Measurements from ENCODE around the gene ADARB2. TPM values are rescaled to one million over a fixed set of nuclear protein-coding genes. Genes with fewer than 3 reads are reported as not detected.

The ADARB2 gene
- total and polyA plus RNA-seq, 2 experiments from 2014 or later = not detected

DNA sequence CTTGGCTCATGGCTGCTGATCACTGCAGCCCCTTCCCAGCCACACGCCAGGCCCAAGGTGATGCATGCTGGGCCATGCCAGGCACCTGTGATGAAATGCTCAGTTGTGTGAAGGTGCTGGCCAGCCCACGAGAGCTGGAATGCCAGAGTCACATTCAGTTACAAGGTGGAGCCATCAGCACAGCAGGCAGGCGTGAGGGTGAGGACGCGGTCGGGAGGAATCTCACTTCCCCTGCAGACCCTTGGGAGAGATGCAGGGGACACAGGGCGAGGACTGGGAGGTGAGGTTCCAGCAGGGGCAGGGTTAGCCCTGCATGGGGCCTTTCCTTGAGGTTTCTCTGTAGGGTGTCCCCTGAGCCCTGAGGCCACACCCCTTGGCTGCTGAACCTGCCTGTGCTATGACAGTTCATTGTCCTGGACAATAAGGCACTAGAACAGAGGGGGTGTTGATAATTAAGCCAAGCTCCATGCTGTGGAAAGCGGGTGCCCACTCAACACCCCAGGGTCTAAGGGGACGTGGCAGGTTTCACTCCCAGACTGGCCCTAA is 82.4 kb downstream of the ADARB2 start:
- 31 to 42% methylated on average over 9 of the region's 9 CpGs for WGBS, 2 experiments (ENCODE audit: low coverage in 1 of 2, low lambda C conversion rate in 2 of 2, missing lambda C conversion rate in 2 of 2)
- Histone ChIP-seq H3K9ac (no peak overlapping the region), H3K27ac (no peak overlapping the region), H3K36me3 (ENCODE audit: low read depth) (no peaks in the 10 kb centered on the region), H3K4me3 (no peak overlapping the region), H3F3A (ENCODE audit: insufficient read depth) (no peaks in the 10 kb centered on the region), H3K4me2 (ENCODE audit: unreplicated experiment) (no peak overlapping the region), H3K4me1 (ENCODE audit: insufficient read depth) (no peaks in the 10 kb centered on the region), H3K9me3 (ENCODE audit: low read depth) (no peaks in the 10 kb centered on the region), H3K27me3 (replicated peaks; ENCODE audit: insufficient read depth) (no peaks in the 10 kb centered on the region), H3K9me2 (ENCODE audit: insufficient read depth) (no peaks in the 10 kb centered on the region), H2AFZ (no peak overlapping the region), H4K20me1 (ENCODE audit: insufficient read depth) (no peaks in the 10 kb centered on the region), H3K79me2 (ENCODE audit: insufficient read depth) (no peaks in the 10 kb centered on the region)
- no peak for DNase-seq
- TF ChIP-seq EZH2phosphoT487 (IDR thresholded peaks at IDR 0.05; ENCODE audit: insufficient read depth, low read depth) = no peak
- TF ChIP-seq EZH2 (IDR thresholded peaks at IDR 0.05; ENCODE audit: insufficient read depth, poor library complexity, severe bottlenecking) = no peak
- in situ Hi-C loops (cut with MboI) = no loop called here

DNA sequence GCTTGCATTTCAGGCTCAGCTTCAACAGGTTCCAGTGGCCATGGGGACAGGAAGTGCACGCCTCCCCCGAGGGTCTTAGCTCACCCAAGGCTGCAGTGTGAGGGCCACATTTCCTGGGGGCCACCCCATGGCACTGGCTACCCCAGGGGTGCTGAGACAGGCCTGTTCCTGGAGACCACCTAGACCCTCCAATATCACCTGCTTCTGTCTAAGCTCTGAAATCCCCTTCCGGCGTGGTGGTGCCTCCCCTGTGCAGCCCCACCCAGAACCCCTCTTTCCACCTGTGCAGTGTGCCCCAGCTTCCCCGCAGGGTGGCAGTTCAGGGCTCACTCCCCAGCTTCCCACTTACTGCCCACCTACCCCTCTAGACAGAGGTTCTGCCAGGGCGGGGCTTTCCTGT is 83.1 kb downstream of the ADARB2 start:
- H3K79me2 ChIP-seq (ENCODE audit: insufficient read depth) = no peaks in the 10 kb centered on the region

DNA sequence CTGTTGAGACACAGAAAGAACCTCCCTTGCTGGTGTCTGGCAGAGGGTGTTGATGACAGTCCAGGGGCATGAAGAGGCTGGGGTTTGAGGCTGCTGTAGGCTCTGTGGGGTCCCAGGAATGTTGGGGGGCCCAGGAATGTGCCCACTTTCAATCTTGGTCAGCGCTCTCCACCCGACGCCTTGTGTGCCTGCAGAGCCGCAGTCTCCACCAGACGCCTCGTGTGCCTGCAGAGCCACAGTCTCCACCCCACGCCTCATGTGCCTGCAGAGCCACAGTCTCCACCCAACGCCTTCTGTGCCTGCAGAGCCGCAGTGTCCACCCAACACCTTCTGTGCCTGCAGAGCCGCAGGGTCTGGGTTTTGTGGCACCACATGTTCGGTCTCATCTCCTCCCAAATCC is 84.0 kb downstream of the ADARB2 start:
- Histone ChIP-seq H3K27me3 (replicated peaks; ENCODE audit: insufficient read depth) (no peaks in the 10 kb centered on the region), H3K27ac (no peak overlapping the region), H3K9me3 (ENCODE audit: low read depth) (no peaks in the 10 kb centered on the region), H3K9ac (no peak overlapping the region), H3K9me2 (ENCODE audit: insufficient read depth) (no peaks in the 10 kb centered on the region), H3K79me2 (ENCODE audit: insufficient read depth) (no peaks in the 10 kb centered on the region), H3K4me2 (ENCODE audit: unreplicated experiment) (no peak overlapping the region), H3F3A (ENCODE audit: insufficient read depth) (no peaks in the 10 kb centered on the region), H2AFZ (no peak overlapping the region), H3K36me3 (ENCODE audit: low read depth) (no peaks in the 10 kb centered on the region), H3K4me3 (no peak overlapping the region), H4K20me1 (ENCODE audit: insufficient read depth) (no peaks in the 10 kb centered on the region), H3K4me1 (ENCODE audit: insufficient read depth) (no peaks in the 10 kb centered on the region)
- 40 to 44% methylated on average over 11 of the region's 11 CpGs for WGBS, 2 experiments (ENCODE audit: low coverage in 1 of 2, low lambda C conversion rate in 2 of 2, missing lambda C conversion rate in 2 of 2)
- no peak for TF ChIP-seq EZH2phosphoT487 (IDR thresholded peaks at IDR 0.05; ENCODE audit: insufficient read depth, low read depth)
- TF ChIP-seq EZH2 (IDR thresholded peaks at IDR 0.05; ENCODE audit: insufficient read depth, poor library complexity, severe bottlenecking) = no peak
- DNase-seq = no peak
- in situ Hi-C loops (cut with MboI) = no loop called here

More for the DNA sequence above, 83.1 kb downstream of the ADARB2 start:
- Histone ChIP-seq H3K27me3 (replicated peaks; ENCODE audit: insufficient read depth) (no peaks in the 10 kb centered on the region), H3K9me2 (ENCODE audit: insufficient read depth) (no peaks in the 10 kb centered on the region), H3K4me2 (ENCODE audit: unreplicated experiment) (no peak overlapping the region), H3K9me3 (ENCODE audit: low read depth) (no peaks in the 10 kb centered on the region), H3K36me3 (ENCODE audit: low read depth) (no peaks in the 10 kb centered on the region), H2AFZ (no peak overlapping the region), H3K4me1 (ENCODE audit: insufficient read depth) (no peaks in the 10 kb centered on the region), H3K27ac (no peak overlapping the region), H4K20me1 (ENCODE audit: insufficient read depth) (no peaks in the 10 kb centered on the region), H3K4me3 (no peak overlapping the region), H3K9ac (no peak overlapping the region), H3F3A (ENCODE audit: insufficient read depth) (no peaks in the 10 kb centered on the region)
- DNase-seq = no peak
- TF ChIP-seq EZH2phosphoT487 (IDR thresholded peaks at IDR 0.05; ENCODE audit: insufficient read depth, low read depth) (no peak), EZH2 (IDR thresholded peaks at IDR 0.05; ENCODE audit: insufficient read depth, poor library complexity, severe bottlenecking) (no peak)
- 42 to 43% methylated on average over 6 of the region's 6 CpGs for WGBS, 2 experiments (ENCODE audit: low coverage in 1 of 2, low lambda C conversion rate in 2 of 2, missing lambda C conversion rate in 2 of 2)
- in situ Hi-C loops (cut with MboI) = no loop called here

DNA sequence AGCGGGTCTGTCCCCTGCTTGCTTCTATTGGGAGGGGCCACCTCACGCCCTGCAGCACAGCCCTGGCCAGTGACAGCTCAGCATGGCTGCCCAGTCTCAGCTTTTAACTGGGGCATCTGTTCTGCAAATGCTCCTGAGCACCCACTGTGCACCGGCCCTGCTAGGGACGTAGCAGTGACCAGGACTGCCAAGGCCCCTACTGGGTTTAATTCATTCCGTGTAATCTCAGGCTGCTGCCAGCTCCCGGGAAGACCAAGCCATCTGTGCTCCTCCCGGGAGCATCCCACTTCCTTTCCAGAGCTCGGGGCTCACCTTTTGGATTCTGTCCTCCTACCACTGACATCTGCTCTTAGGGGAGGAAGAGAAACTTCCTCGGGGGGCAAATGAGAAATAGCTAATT is 85.2 kb downstream of the ADARB2 start:
- Histone ChIP-seq H3K36me3 (ENCODE audit: low read depth) (no peaks in the 10 kb centered on the region), H3K9ac (no peak overlapping the region), H3K27me3 (replicated peaks; ENCODE audit: insufficient read depth) (no peaks in the 10 kb centered on the region), H3F3A (ENCODE audit: insufficient read depth) (no peaks in the 10 kb centered on the region), H3K9me2 (ENCODE audit: insufficient read depth) (no peaks in the 10 kb centered on the region), H3K9me3 (ENCODE audit: low read depth) (no peaks in the 10 kb centered on the region), H3K4me3 (no peak overlapping the region), H3K4me1 (ENCODE audit: insufficient read depth) (no peaks in the 10 kb centered on the region), H2AFZ (no peak overlapping the region), H3K27ac (no peak overlapping the region), H3K79me2 (ENCODE audit: insufficient read depth) (no peaks in the 10 kb centered on the region), H3K4me2 (ENCODE audit: unreplicated experiment) (no peak overlapping the region), H4K20me1 (ENCODE audit: insufficient read depth) (no peaks in the 10 kb centered on the region)
- TF ChIP-seq EZH2phosphoT487 (IDR thresholded peaks at IDR 0.05; ENCODE audit: insufficient read depth, low read depth) (no peak), EZH2 (IDR thresholded peaks at IDR 0.05; ENCODE audit: insufficient read depth, poor library complexity, severe bottlenecking) (no peak)
- DNase-seq = no peak
- WGBS, 2 experiments (ENCODE audit: low coverage in 1 of 2, low lambda C conversion rate in 2 of 2, missing lambda C conversion rate in 2 of 2) = 6 to 9% methylated on average over 9 of the region's 9 CpGs
- in situ Hi-C loops (cut with MboI) = no loop called here
